Measurements from ENCODE around the gene XPC.
"Not testable (repeated sequence)": the region's sequence is repeated elsewhere in the genome, so short reads cannot be mapped to it uniquely, and the experiment has no call there.

- TF ChIP-seq POLR2A (IDR thresholded peaks at IDR 0.05; ENCODE audit: low read length); GATA1 (IDR thresholded peaks at IDR 0.05; ENCODE audit: low read depth, low read length): not testable (repeated sequence)
Measured at GRCh38 chr3:14226351-14226750, 48.0 kb upstream of the XPC start.
